ENCODE data around the gene EGLN1. TPM values are rescaled to one million over a fixed set of nuclear protein-coding genes. Genes with fewer than 3 reads are reported as not detected.

The EGLN1 gene
- total RNA-seq, 1 experiment from 2014 or later = 26.7 TPM

DNA sequence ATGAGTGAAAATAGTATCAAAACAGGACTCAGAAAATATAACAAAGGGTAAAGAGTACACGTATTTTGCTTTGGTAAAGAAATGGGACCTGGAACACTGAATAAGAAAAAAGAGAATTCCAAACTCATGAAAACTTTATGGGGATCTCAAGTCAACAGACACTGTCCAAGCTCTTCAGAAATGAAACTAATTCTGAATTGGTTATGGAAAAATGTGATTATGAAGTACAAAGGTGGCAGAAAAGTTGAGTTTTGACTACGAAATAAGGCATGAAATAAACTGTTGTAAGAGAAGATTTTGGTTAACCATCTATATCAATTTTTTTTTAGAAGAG lies 8.4 kb downstream of the EGLN1 start:
- CTCF ChIA-PET = no interaction called here
- H3K4me1 ChIP-seq = peaks cover 31% of the 10 kb centered on the region
- Mint-ChIP-seq H3K4me3 (ENCODE audit: unreplicated experiment) (no peak overlapping the region), H3K9me3 (ENCODE audit: unreplicated experiment) (no peaks in the 10 kb centered on the region), H3K4me1 (ENCODE audit: low read depth, unreplicated experiment) (peaks cover 13% of the 10 kb centered on the region), H3K27ac (ENCODE audit: unreplicated experiment) (peak overlapping the region; percentile 34), H3K27me3 (ENCODE audit: insufficient read depth, unreplicated experiment) (no peaks in the 10 kb centered on the region), H3K36me3 (ENCODE audit: insufficient read depth, unreplicated experiment) (peaks cover 10% of the 10 kb centered on the region)
- H3K36me3 ChIP-seq (ENCODE audit: control insufficient read depth, insufficient read depth, low read length) = no peaks in the 10 kb centered on the region
- intact Hi-C loops (cut with micrococcal nuclease; ENCODE audit: unreplicated experiment) = no loop called here
- H3K9me3 ChIP-seq = no peaks in the 10 kb centered on the region
- H3K4me3 ChIP-seq (ENCODE audit: low read depth, low read length) = no peak overlapping the region
- TF ChIP-seq, protein P1, sequence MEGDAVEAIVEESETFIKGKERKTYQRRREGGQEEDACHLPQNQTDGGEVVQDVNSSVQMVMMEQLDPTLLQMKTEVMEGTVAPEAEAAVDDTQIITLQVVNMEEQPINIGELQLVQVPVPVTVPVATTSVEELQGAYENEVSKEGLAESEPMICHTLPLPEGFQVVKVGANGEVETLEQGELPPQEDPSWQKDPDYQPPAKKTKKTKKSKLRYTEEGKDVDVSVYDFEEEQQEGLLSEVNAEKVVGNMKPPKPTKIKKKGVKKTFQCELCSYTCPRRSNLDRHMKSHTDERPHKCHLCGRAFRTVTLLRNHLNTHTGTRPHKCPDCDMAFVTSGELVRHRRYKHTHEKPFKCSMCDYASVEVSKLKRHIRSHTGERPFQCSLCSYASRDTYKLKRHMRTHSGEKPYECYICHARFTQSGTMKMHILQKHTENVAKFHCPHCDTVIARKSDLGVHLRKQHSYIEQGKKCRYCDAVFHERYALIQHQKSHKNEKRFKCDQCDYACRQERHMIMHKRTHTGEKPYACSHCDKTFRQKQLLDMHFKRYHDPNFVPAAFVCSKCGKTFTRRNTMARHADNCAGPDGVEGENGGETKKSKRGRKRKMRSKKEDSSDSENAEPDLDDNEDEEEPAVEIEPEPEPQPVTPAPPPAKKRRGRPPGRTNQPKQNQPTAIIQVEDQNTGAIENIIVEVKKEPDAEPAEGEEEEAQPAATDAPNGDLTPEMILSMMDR (IDR thresholded peaks at IDR 0.05; ENCODE audit: insufficient read depth in 1 of 2, low read depth in 1 of 2, low read length in 1 of 2, severe bottlenecking in 1 of 2, unreplicated experiment in 1 of 2) = no peak
- POLR2A ChIA-PET = no interaction called here
- no peaks in the 10 kb centered on the region for H3K27me3 ChIP-seq (replicated peaks; ENCODE audit: control insufficient read depth, insufficient read depth, low read length)
- no peak for DNase-seq
- no TSS peak for BruUV-seq (replicated peaks)

DNA sequence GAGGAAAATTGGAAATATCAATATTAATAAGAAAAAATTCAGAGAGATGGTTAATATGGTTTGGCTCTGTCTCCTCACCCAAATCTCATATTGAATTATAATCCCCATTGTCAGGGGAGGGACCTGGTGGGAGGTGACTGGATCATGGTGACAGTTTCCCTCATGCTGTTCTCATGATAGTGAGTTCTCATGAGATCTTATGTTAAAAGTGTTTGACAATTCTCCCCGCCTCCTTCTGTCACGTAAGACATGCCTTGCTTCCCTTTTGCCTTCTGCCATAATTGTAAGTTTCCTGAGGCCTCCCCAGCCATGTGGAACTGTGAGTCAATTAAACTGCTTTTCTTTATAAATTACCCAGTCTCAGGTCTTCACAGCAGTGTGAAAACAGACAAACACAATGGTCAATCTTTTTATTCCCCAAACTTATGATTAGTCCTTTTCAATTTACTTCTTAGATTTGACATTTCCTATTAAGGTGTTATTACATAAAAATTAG lies 11.0 kb downstream of the EGLN1 start:
- CTCF ChIA-PET = no interaction called here
- DNase-seq = no peak

DNA sequence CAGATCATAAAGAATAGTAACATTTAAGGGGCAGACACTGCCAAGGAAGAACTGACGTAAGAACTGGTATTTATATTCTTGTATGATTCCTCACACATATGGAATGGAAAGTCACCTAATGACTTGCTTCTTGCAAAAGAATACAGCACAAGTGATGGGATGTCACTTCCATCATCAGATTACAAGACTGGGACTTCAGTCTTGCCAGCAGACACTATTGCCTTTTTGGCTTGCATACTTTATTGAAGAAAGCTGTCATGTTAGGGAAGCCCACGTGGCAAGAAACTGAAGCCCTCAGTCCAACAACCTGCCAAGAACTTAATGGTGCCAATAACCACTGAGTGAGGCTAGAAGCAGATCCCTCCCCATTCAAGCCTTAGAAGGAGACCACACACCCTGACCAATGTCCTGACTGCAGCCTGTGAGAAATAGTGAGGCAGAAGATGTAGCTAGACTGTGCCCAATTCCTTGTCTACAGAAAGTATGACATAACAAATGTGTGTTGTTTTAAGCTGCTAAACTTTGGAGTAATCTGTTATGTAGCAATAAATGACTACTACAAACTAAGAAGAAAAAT lies 12.0 kb downstream of the EGLN1 start:
- no peak overlapping the region for H3K4me3 Mint-ChIP-seq (ENCODE audit: unreplicated experiment)
- Histone ChIP-seq H3K27me3 (replicated peaks; ENCODE audit: control insufficient read depth, insufficient read depth, low read length) (no peaks in the 10 kb centered on the region), H3K9me3 (no peaks in the 10 kb centered on the region), H3K4me3 (ENCODE audit: low read depth, low read length) (no peak overlapping the region), H3K4me1 (peaks cover 37% of the 10 kb centered on the region), H3K36me3 (ENCODE audit: control insufficient read depth, insufficient read depth, low read length) (no peaks in the 10 kb centered on the region)
- peaks cover 14% of the 10 kb centered on the region for H3K36me3 Mint-ChIP-seq (ENCODE audit: insufficient read depth, unreplicated experiment)
- ChIA-PET POLR2A (interaction anchor here (0.6 kb wide), 1 partner anchor 73 kb away, joined by 3 read pairs; the partner anchor contains the start of gene EXOC8), CTCF (no interaction called here)
- TF ChIP-seq, protein P1 (IDR thresholded peaks at IDR 0.05; ENCODE audit: insufficient read depth in 1 of 2, low read depth in 1 of 2, low read length in 1 of 2, severe bottlenecking in 1 of 2, unreplicated experiment in 1 of 2) = no peak
- no TSS peak for BruUV-seq (replicated peaks)
- no peak for DNase-seq
- intact Hi-C loops (cut with micrococcal nuclease; ENCODE audit: unreplicated experiment) = no loop called here
- H3K4me1 Mint-ChIP-seq (ENCODE audit: low read depth, unreplicated experiment) = peaks cover 6% of the 10 kb centered on the region
- no peaks in the 10 kb centered on the region for H3K27me3 Mint-ChIP-seq (ENCODE audit: insufficient read depth, unreplicated experiment)
- no peak overlapping the region for H3K27ac Mint-ChIP-seq (ENCODE audit: unreplicated experiment)
- H3K9me3 Mint-ChIP-seq (ENCODE audit: unreplicated experiment) = no peaks in the 10 kb centered on the region

More for the DNA sequence above, 11.0 kb downstream of the EGLN1 start:
- Mint-ChIP-seq H3K4me3 (ENCODE audit: unreplicated experiment) (no peak overlapping the region), H3K36me3 (ENCODE audit: insufficient read depth, unreplicated experiment) (peaks cover 14% of the 10 kb centered on the region), H3K4me1 (ENCODE audit: low read depth, unreplicated experiment) (peaks cover 6% of the 10 kb centered on the region), H3K27ac (ENCODE audit: unreplicated experiment) (no peak overlapping the region), H3K27me3 (ENCODE audit: insufficient read depth, unreplicated experiment) (no peaks in the 10 kb centered on the region), H3K9me3 (ENCODE audit: unreplicated experiment) (no peaks in the 10 kb centered on the region)
- BruUV-seq (replicated peaks) = no TSS peak
- Histone ChIP-seq H3K27me3 (replicated peaks; ENCODE audit: control insufficient read depth, insufficient read depth, low read length) (no peaks in the 10 kb centered on the region), H3K9me3 (no peaks in the 10 kb centered on the region), H3K4me3 (ENCODE audit: low read depth, low read length) (no peak overlapping the region), H3K36me3 (ENCODE audit: control insufficient read depth, insufficient read depth, low read length) (no peaks in the 10 kb centered on the region), H3K4me1 (peaks cover 37% of the 10 kb centered on the region)
- POLR2A ChIA-PET = no interaction called here
- intact Hi-C loops (cut with micrococcal nuclease; ENCODE audit: unreplicated experiment) = no loop called here
- TF ChIP-seq, protein P1 (IDR thresholded peaks at IDR 0.05; ENCODE audit: insufficient read depth in 1 of 2, low read depth in 1 of 2, low read length in 1 of 2, severe bottlenecking in 1 of 2, unreplicated experiment in 1 of 2) = no peak

Data from Caco-2 (cell line).